Measurements from ENCODE around the gene ABITRAM. TPM values are rescaled to one million over a fixed set of nuclear protein-coding genes. Genes with fewer than 3 reads are reported as not detected.
"Not testable (repeated sequence)": the region's sequence is repeated elsewhere in the genome, so short reads cannot be mapped to it uniquely, and the experiment has no call there.

The ABITRAM gene
- total RNA-seq: 10 to 100 TPM in 1 of 4 donors, 1 to 10 TPM in 3; 1.3 to 13.1 (median 6.3) TPM

- intact Hi-C loops (cut with DNase I; ENCODE audit: low total_unique reads): no loop called here
- Histone ChIP-seq H3K36me3 (no peaks in the 10 kb centered on the region), H3K27me3 (no peaks in the 10 kb centered on the region), H3K9me3 (no peaks in the 10 kb centered on the region), H3K4me3 (peak within 1 kb of the TSS; percentile 87 to 96), H3K27ac (peak within 1 kb of the TSS; percentile 89 to 90), H3K4me1 (peaks cover 5% of the 10 kb centered on the region in 2 donors)
- peak in 1 of 2 donors; percentile 5 for TF ChIP-seq POLR2A (IDR thresholded peaks at IDR 0.05)
- TF ChIP-seq, protein P1, sequence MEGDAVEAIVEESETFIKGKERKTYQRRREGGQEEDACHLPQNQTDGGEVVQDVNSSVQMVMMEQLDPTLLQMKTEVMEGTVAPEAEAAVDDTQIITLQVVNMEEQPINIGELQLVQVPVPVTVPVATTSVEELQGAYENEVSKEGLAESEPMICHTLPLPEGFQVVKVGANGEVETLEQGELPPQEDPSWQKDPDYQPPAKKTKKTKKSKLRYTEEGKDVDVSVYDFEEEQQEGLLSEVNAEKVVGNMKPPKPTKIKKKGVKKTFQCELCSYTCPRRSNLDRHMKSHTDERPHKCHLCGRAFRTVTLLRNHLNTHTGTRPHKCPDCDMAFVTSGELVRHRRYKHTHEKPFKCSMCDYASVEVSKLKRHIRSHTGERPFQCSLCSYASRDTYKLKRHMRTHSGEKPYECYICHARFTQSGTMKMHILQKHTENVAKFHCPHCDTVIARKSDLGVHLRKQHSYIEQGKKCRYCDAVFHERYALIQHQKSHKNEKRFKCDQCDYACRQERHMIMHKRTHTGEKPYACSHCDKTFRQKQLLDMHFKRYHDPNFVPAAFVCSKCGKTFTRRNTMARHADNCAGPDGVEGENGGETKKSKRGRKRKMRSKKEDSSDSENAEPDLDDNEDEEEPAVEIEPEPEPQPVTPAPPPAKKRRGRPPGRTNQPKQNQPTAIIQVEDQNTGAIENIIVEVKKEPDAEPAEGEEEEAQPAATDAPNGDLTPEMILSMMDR (IDR thresholded peaks at IDR 0.05): peak in 1 of 4 experiments; percentile 1
- peak; percentile 56 to 72 for DNase-seq
Observed at GRCh38 chr9:108934323-108934893, at the start of gene ABITRAM. ABITRAM (plus strand) TSS chr9:108934400; CDS start chr9:108934487, 87 bp downstream.

DNA sequence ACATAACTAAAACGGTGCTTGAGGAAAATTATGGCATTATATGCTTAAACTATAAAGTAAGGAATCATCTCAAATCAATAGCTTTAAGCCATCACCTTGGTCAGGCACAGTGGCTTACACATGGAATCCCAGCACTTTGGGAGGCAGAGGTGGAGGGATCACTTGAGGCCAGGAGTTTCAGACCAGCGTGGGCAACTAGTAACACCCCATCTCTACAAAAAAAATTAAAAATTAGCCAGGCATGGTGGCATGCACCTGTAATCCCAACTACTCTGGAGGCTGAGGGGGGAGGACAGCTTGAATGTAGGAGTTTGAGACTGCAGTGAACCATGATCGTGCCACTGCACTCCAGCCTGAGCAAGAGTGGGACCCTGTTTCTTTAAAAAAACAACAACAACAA lies 49.5 kb upstream of the ABITRAM start:
- Histone ChIP-seq H3K4me3 (no peak overlapping the region), H3K9me3 (no peaks in the 10 kb centered on the region), H3K4me1 (no peaks in the 10 kb centered on the region), H3K27ac (no peak overlapping the region), H3K27me3 (no peaks in the 10 kb centered on the region), H3K36me3 (no peaks in the 10 kb centered on the region)
- TF ChIP-seq, protein P1 (IDR thresholded peaks at IDR 0.05): no peak
- TF ChIP-seq POLR2A (IDR thresholded peaks at IDR 0.05): no peak
- intact Hi-C loops (cut with DNase I; ENCODE audit: low total_unique reads): no loop called here
- no peak for DNase-seq

- H3K9me3 ChIP-seq: no peaks in the 10 kb centered on the region
- H3K4me1 ChIP-seq: no peaks in the 10 kb centered on the region
- H3K27ac ChIP-seq: no peak overlapping the region
- no peaks in the 10 kb centered on the region for H3K36me3 ChIP-seq
- no peaks in the 10 kb centered on the region for H3K27me3 ChIP-seq
- TF ChIP-seq POLR2A (IDR thresholded peaks at IDR 0.05): no peak
- TF ChIP-seq, protein P1 (IDR thresholded peaks at IDR 0.05): no peak
- no peak overlapping the region for H3K4me3 ChIP-seq
- DNase-seq: no peak
- intact Hi-C loops (cut with DNase I; ENCODE audit: low total_unique reads): no loop called here
Observed at GRCh38 chr9:108885643-108886348, 48.4 kb upstream of the ABITRAM start.

- H3K27ac ChIP-seq; H3K4me3 ChIP-seq; H3K36me3 ChIP-seq; DNase-seq; H3K27me3 ChIP-seq; H3K4me1 ChIP-seq; intact Hi-C loops (cut with DNase I; ENCODE audit: low total_unique reads); H3K9me3 ChIP-seq: not testable (repeated sequence)
Observed at GRCh38 chr9:108886594-108887271, 47.5 kb upstream of the ABITRAM start.

DNA sequence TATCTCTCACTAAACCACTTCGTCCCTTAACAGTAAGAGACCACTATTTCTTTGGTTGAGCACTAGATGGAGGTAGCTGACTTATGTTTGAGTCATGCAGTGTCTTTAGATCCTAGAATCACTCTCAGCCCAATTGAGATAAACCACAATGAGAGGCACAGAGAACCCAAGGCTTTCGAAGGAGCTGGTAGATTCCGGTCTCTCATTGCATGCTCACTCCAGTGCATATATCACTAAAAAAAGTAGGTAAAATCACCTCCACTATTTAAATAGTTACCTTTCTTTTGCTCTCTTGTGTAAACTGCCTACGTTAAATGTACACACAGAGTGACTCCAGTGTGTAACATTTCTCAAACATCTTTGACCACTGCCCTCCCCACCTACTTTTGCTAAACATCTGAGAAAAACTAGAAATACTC lies 44.5 kb upstream of the ABITRAM start:
- Histone ChIP-seq H3K27ac (no peak overlapping the region), H3K4me1 (no peaks in the 10 kb centered on the region), H3K9me3 (no peaks in the 10 kb centered on the region), H3K4me3 (no peak overlapping the region), H3K36me3 (no peaks in the 10 kb centered on the region), H3K27me3 (no peaks in the 10 kb centered on the region)
- no peak for TF ChIP-seq POLR2A (IDR thresholded peaks at IDR 0.05)
- TF ChIP-seq, protein P1 (IDR thresholded peaks at IDR 0.05): peak in 1 of 4 experiments; percentile 7
- no peak for DNase-seq
- intact Hi-C loops (cut with DNase I; ENCODE audit: low total_unique reads): no loop called here
